ENCODE measurements around the gene OGFOD3.

DNA sequence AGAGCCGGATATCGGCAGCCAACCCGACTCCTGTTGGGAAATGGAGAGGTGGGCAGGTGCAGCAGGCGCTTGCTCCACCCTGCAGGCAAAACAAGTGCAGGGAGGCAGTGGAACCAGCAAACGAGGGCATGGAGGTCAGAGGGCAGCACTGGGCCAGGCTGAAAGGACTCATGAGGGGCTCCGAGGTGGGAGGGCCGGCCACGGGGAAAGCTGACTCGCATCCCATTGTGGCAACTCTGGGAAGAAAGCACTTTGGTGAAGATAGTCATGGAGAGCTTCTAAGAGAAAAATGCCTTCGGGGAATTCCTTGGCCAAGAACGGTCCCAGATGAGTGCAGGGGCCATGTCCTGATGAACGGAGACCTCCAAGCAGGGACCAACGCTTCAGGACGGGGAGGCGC lies 27.7 kb upstream of the OGFOD3 start:
- TF ChIP-seq, protein P1, sequence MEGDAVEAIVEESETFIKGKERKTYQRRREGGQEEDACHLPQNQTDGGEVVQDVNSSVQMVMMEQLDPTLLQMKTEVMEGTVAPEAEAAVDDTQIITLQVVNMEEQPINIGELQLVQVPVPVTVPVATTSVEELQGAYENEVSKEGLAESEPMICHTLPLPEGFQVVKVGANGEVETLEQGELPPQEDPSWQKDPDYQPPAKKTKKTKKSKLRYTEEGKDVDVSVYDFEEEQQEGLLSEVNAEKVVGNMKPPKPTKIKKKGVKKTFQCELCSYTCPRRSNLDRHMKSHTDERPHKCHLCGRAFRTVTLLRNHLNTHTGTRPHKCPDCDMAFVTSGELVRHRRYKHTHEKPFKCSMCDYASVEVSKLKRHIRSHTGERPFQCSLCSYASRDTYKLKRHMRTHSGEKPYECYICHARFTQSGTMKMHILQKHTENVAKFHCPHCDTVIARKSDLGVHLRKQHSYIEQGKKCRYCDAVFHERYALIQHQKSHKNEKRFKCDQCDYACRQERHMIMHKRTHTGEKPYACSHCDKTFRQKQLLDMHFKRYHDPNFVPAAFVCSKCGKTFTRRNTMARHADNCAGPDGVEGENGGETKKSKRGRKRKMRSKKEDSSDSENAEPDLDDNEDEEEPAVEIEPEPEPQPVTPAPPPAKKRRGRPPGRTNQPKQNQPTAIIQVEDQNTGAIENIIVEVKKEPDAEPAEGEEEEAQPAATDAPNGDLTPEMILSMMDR (IDR thresholded peaks at IDR 0.05; ENCODE audit: low read depth, low read length), result no peak
- no peak for TF ChIP-seq EZH2phosphoT487 (IDR thresholded peaks at IDR 0.05; ENCODE audit: low read depth)
